T-helper 1 cell (primary cell): Measurements from ENCODE around the gene MYBBP1A.

ENCODE experiments used
- DNase-seq, 5 donors: peaks; one replicate each; pipeline ENCODE4 v3.0.0-alpha.2; 2012 to 2020

MYBBP1A gene

GRCh38 chr17:4534928-4535666 is 20.1 kb downstream of the MYBBP1A start:
- no peak for DNase-seq

- no peak for DNase-seq
Measured at GRCh38 chr17:4534515-4534914, 20.7 kb downstream of the MYBBP1A start.

DNA sequence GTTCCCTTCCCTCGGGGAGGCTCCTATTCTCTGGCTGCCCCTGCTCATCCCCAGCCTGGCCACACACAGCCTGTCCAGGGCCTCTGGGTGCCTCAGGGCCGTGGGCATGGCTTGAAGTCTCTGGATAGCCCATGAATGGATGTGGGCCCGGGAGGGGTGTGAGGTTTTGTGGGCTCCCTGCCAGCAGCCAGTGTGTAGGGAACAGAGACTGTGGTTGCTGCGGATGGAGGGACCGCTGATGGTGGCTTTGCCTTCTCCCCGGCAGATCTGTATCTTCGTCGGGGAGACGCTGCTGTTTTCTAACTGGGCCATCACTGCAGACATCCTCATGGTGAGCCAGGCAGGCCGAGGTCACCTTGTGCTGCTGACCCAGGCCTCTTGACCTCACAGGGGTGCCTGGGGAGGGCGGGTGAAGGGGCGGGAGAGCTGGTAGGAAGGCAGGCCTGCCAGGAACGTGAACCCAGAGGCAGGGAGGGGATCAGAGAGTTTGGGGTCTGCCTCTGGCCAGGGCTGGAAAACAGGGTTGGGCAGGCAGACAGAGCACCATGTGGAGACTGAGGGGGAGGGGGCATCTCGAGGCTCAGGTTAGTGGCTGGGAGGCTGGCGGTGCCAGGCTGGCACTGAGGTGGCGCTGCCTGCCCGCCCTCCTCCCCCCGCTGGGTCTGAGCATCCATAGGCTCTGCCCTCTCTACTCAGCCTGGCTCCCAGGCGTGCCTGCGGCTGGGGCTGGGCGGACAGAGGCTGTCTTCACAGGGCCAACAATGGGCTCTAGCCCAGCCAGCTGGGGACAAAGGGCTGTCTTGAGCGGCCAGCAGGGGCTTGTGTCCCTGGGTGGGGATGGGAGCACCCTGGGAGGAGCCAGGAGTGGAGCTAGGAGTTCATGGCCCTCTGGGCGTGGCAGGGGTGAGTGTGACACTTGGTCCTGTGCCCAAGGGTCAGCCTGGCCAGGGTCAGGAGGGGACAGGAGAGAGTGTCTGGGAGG is 21.4 kb downstream of the MYBBP1A start:
- DNase-seq, result no peak

GRCh38 chr17:4532860-4533522 is 22.2 kb downstream of the MYBBP1A start:
- DNase-seq, result no peak

GRCh38 chr17:4531988-4532736 is 23.0 kb downstream of the MYBBP1A start:
- DNase-seq, result no peak

GRCh38 chr17:4530799-4531730 is 24.1 kb downstream of the MYBBP1A start:
- no peak for DNase-seq

GRCh38 chr17:4529533-4530152 is 25.5 kb downstream of the MYBBP1A start:
- no peak for DNase-seq

DNA sequence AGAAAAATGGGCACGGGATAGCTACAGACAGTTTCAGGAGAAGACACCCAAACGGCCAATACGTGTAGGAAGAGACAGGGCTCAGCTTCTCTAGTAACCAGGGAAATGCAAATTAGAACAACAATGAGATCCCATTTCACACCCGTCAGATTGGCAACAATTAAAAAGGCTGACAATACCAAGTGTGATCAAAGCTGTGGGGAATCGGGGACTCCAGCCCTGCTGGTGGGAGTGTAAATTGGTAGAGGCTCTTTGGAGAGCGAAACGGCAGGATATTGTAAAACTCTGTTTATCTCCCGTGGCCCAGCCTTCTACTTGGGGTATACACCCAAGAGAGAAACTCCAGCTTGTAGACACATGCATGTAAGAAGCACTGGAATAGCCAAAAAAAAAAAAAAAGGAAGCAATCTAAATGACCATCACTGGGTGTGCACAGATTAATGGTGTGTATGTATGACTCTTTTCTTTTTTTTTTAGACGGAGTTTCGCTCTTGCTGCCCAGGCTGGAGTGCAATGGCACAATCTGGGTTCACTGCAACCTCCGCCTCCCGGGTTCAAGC is 27.5 kb downstream of the MYBBP1A start:
- no peak for DNase-seq

DNA sequence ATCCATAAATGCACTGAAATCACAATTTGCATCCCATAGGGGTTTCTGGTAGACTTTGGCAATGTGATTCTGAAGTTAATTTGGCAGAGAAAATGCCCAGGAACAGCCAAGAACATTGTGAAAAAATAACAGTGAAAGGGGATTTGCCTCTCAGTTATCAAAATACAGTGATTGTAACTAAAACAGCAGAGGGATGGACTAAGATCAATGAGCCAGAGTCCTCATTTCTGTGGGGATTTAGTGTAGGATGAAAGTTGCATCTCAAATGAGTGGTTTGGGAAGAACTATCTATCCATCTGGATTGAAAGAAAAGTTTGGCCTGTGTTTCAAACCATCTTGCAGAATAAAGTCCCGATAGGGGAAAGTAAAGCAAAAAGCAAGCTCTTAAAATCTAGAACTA is 28.1 kb downstream of the MYBBP1A start:
- no peak for DNase-seq

DNA sequence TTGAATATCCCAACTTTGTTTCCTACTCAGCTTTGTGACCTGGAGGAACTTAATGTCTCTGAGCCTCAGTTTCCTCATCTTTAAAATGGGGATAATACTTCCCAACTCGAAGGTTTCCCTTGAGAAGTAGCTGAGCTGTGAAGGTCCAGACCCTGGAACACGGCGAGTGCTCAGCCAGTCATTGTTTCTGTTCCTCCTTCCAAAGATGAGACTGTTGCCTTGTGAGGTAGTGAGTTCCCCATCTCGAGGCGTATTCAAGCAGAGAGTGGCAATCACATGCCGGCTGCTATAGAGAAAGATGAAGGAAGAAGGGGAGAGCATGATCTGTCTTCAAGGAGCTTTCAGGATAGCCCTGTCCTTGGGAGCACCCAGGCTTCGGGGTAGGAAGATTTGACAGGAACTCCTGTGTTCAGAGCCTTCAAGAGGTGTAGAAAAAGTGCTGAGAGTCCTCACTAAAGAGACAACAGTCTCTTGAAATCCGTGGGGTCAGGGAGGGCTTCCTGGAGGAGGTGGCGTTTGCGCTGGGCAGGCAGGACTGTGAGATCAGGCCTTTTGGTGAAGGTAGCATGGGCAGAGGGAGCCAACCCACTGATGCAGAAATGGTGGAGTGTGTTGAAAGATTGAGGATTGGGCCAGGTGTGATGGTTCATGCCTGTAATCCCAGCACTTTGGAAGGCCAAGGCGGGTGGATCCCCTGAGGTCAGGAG is 29.3 kb downstream of the MYBBP1A start:
- DNase-seq, result no peak

DNA sequence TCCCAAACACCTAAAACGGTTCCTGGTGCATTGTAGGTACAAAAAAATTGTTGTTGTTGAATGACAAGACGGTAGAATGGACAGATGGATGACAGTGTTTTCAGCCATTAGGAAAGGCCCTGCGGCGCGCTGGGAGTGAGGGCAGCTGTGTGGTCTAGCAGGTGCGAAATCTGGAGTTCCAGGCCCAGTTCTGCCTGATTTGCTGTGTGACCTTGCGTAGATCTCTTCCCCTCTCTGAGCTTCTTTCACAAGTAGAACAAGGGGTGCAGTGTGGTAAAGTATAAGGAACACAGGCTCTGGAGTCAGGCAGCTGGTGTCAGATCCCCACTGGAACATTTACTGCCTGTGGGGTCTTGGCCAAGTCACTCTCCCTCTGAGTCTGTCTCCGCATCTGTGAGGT is 31.2 kb downstream of the MYBBP1A start:
- DNase-seq, result no peak

GRCh38 chr17:4522661-4523060 is 32.5 kb downstream of the MYBBP1A start:
- no peak for DNase-seq

DNA sequence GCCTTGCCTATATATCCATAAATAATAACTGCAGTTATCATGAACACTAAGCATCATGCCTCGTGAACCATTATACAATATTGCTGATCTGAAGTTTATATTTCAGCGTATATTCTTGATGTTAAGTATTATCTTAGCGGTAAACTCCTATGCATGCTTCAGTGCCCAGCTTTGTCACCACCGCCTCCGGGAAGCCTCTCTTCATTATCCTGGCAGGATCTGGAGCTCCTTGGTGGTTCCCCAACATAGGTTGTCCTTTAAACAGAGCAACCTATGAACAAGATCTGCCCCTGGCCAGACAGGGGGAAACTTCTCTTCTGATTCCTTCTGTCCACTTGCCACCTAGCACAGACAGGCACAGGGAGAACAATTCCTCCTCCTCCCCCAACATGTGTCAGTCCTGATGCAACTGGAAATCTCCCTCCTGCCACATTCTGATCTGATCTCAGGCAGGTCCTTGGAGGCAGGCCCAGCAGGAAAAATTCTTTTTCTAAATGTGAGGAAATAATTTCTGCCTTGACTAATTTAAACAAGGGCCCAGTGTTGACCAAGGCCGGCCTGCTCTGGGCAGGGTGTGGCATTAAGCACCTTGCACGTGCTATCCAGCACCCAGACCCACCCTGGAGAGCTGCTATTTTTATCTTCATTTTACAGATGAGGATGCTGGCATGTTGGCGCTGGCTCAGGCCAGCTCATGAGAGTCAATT is 34.1 kb downstream of the MYBBP1A start:
- DNase-seq, result no peak

DNA sequence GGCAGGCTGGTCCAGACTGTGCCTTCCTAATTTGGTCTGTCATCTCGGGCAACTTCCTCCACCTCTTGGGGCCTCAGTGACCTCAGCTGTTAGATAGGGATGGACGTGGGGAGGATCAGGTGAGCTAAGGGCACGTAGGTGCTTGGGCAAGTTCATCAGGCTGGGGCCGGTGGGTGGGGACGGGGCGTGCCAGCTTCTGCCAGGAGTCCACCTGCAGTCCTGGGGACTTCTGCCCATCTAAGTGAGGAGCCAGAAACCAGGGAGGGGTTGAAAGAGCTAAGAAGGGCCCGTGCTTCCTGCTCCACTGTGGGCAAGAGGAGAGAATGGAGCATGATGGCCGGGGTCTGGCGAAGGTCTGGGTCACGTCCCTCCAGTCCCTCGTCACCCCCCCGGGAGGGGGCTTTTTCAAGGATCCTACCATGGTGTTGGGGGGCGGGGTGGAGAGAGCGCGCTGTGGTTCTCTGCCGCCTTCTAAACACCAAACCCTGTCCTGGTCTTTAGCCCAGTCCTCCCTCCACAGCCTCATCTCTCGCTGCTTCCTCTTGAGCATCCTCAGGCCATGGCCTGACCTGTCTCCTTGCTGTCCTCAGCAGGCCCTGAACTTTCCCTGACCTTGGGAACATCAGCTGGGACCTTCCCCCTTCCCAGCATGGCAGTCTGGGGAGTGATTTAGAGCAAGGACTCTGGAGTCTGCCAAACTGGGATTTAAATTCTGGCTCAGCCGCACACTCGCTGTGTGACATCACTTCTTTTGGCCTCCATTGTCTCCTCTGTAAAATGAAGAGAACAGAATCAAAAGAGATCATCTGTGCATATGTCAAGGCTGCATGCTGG is 34.9 kb downstream of the MYBBP1A start:
- DNase-seq, result no peak

DNA sequence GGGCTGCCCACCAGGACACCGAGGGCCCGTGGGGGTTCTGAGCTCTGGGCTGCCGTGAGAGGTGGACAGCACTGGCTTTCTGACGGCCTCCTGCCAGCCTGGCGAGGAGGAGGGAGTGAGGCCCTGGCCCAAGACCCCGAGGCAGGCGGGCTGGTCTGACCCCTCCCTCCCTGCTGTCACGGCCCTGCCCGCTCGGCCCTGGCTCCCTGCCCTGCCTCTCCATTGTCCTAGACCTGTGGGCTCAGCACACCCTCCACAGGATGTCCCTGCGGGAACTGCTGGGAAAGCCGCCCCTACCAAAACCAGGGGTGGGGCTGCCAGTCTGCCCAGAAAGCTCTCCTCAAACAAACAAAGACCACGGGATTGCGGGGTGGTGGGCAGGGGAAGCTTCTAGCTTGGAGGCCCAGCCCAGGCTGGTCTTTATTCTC is 35.8 kb downstream of the MYBBP1A start:
- DNase-seq, result no peak

GRCh38 chr17:4518901-4519300 is 36.3 kb downstream of the MYBBP1A start:
- no peak for DNase-seq

DNA sequence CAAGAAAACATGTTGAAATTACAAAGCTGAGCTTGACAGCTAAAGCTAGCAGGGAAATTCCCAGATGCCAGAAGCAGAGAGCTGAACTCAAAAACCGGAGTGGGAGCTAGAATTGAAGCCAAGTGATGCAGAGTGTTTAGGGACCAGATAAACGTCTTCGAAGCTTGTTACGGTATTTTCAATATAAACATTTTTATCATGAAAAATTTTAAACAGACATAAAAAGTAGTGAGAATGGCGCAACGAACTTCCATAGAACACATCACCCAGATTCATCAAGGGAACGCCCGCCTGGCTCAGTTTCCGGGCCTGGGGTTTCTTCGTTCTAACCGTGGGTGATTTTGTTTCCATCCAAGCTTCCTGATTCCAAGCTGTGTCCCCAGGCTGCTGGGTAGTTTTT is 38.4 kb downstream of the MYBBP1A start:
- DNase-seq, result no peak

GRCh38 chr17:4515501-4515900 is 39.7 kb downstream of the MYBBP1A start:
- DNase-seq, result no peak
